Spleen (tissue), 11 donors: ENCODE results near the gene CSTPP1. TPM values are rescaled to one million over a fixed set of nuclear protein-coding genes. Genes with fewer than 3 reads are reported as not detected.

ENCODE experiments used
- DNase-seq: peaks from one replicate; pipeline ENCODE4 v3.0.0-alpha.2; 2020
- H3K27ac ChIP-seq, 8 donors: fragments of 200-600 bp; sonication (generic) in 7 of 8; 1 replicate in 4 of 8; 2 replicates in 4 of 8; pipeline versions ENCODE4 v1.5.0 to v1.8.0; 2016 to 2021; ENCODE audit warnings: inconsistent platforms in 4 of 8, mild to moderate bottlenecking in 4 of 8, moderate library complexity in 1 of 8
- H3K27me3 ChIP-seq, 7 donors: fragments of 200-600 bp; sonication (generic) in 6 of 7; replicated peaks in 1 of 7; 1 replicate in 4 of 7; 2 replicates in 3 of 7; pipeline versions ENCODE4 v1.5.0 to v1.8.0; 2016 to 2021; ENCODE audit warnings: inconsistent platforms in 3 of 7, mild to moderate bottlenecking in 1 of 7
- H3K36me3 ChIP-seq, 6 donors: fragments of 200-600 bp; sonication (generic) in 5 of 6; 1 replicate in 4 of 6; 2 replicates in 2 of 6; pipeline versions ENCODE4 v1.5.0 to v1.8.0; 2016 to 2021; ENCODE audit warnings: inconsistent platforms in 2 of 6
- H3K4me1 ChIP-seq, 6 donors: fragments of 200-600 bp; sonication (generic) in 5 of 6; 1 replicate in 3 of 6; 2 replicates in 3 of 6; pipeline versions ENCODE4 v1.5.0 to v1.8.0; 2016 to 2021; ENCODE audit warnings: inconsistent platforms in 3 of 6
- H3K4me3 ChIP-seq, 8 donors: fragments of 200-600 bp; sonication (generic) in 7 of 8; 1 replicate in 4 of 8; 2 replicates in 4 of 8; pipeline versions ENCODE4 v1.5.0 to v1.8.0; 2016 to 2021; ENCODE audit warnings: inconsistent platforms in 4 of 8, mild to moderate bottlenecking in 4 of 8, moderate library complexity in 2 of 8
- H3K9me3 ChIP-seq, 8 donors: fragments of 200-600 bp; sonication (generic) in 7 of 8; 1 replicate in 4 of 8; 2 replicates in 4 of 8; pipeline versions ENCODE4 v1.5.0 to v1.8.0; 2016 to 2021; ENCODE audit warnings: inconsistent platforms in 4 of 8
- CTCF ChIP-seq, 11 experiments: fragments of 200-600 bp in 7 of 11; fragments of 450-650 bp in 4 of 11; sonication (generic) in 4 of 11; IDR thresholded peaks in 8 of 11; conservative IDR thresholded peaks in 3 of 11; 1 replicate in 7 of 11; 2 replicates in 4 of 11; pipeline versions ENCODE4 v1.4.0 to v1.8.0; 2016 to 2021; ENCODE audit warnings: antibody characterized with exemption in 11 of 11, inconsistent platforms in 4 of 11, mild to moderate bottlenecking in 1 of 11
- POLR2A ChIP-seq, 3 donors: fragments of 450-650 bp; IDR thresholded peaks; one replicate each; pipeline ENCODE4 v1.5.1; 2017; ENCODE audit warnings: antibody characterized with exemption in 3 of 3, mild to moderate bottlenecking in 1 of 3
- POLR2AphosphoS5 ChIP-seq, 3 donors: sonication (generic); formaldehyde crosslinking; IDR thresholded peaks; one replicate each; pipeline ENCODE4 v1.5.1; 2017; ENCODE audit warnings: antibody characterized with exemption in 3 of 3
- WGBS, 5 donors: extraction: QIAGEN DNeasy Blood & Tissue Kit in 3 of 5; methylation state at CpG; one replicate each; pipeline versions ENCODE4 v1.1.5 to v1.1.7; 2013 to 2018; 5-methylcytosine and 5-hydroxymethylcytosine counted together
- intact Hi-C: fragments of 100-400 bp; cut with DNase I; formaldehyde crosslinking; loops from one replicate; pipeline ENCODE4 v1.15.0; 2023; ENCODE audit warnings: low total_unique reads
- polyA plus RNA-seq, 3 donors: library from polyadenylated mRNA; stranded (reverse); fragments of 200-250 nt; gene quantifications; one replicate each; pipeline ENCODE4 v1.2.1, GENCODE V29; 2013
- total RNA-seq, 7 donors: library from RNA; depleted of rRNA in 3 of 7; stranded (reverse); fragments of >200 nt in 3 of 7; fragmentation: NEBNext Ultra II Directional in 4 of 7; extraction: Animal tissue kit (Norgen Biotek cat#: 25700) in 4 of 7; gene quantifications; one replicate each; pipeline versions ENCODE4 v1.1.0 to v1.2.1, GENCODE V29; 2016 to 2021
- donor health status: healthy with polysubstance abuse.
- donor health status: DM: no; HTN: no; CAD: no; lungs with moderate emphysema.
- donor health status: DM: no; HTN: no; CAD: no.
- donor health status: Bipolar disorder and iron deficiency.
- donor health status: healthy.
- donor health status: DM: no; HTN: no; CAD: no.
- donor health status: DM: yes; HTN: yes; CAD: no.

The CSTPP1 gene
- total and polyA plus RNA-seq, 10 donors = 8.6 to 23.0 (median 14.4) TPM

GRCh38 chr11:46930089-46930488 lies 6.5 kb upstream of the CSTPP1 start:
- Histone ChIP-seq H3K4me3 (no peak overlapping the region), H3K27me3 (peaks cover 0 to 13% (median 0%) of the 10 kb centered on the region in 7 donors), H3K36me3 (no peaks in the 10 kb centered on the region), H3K4me1 (no peaks in the 10 kb centered on the region), H3K27ac (no peak overlapping the region), H3K9me3 (no peaks in the 10 kb centered on the region)
- intact Hi-C loops = no loop called here
- no peak for TF ChIP-seq CTCF (IDR thresholded peaks at IDR 0.05 in 8 of 11, conservative IDR thresholded peaks at IDR 0.05 in 3 of 11)
- no peak for TF ChIP-seq POLR2AphosphoS5 (IDR thresholded peaks at IDR 0.05)
- TF ChIP-seq POLR2A (IDR thresholded peaks at IDR 0.05) = no peak
- 65 to 85% (median 81%) methylated on average over 1 of the region's 1 CpG for WGBS, 5 donors
- no peak for DNase-seq

GRCh38 chr11:46942172-46942571 lies 5.6 kb downstream of the CSTPP1 start:
- 94 to 97% (median 96%) methylated on average over 6 of the region's 6 CpGs for WGBS, 5 donors
- Histone ChIP-seq H3K9me3 (no peaks in the 10 kb centered on the region), H3K27ac (no peak overlapping the region)

GRCh38 chr11:46944356-46945075 lies 8.0 kb downstream of the CSTPP1 start:
- Histone ChIP-seq H3K9me3 (no peaks in the 10 kb centered on the region), H3K4me3 (no peak overlapping the region), H3K27me3 (no peaks in the 10 kb centered on the region), H3K36me3 (peaks cover 0 to 15% (median 0%) of the 10 kb centered on the region in 6 donors), H3K4me1 (no peaks in the 10 kb centered on the region), H3K27ac (no peak overlapping the region)
- no peak for DNase-seq
- intact Hi-C loops = no loop called here
- TF ChIP-seq CTCF (IDR thresholded peaks at IDR 0.05 in 8 of 11, conservative IDR thresholded peaks at IDR 0.05 in 3 of 11) = no peak
- no peak for TF ChIP-seq POLR2AphosphoS5 (IDR thresholded peaks at IDR 0.05)
- 77 to 90% (median 88%) methylated on average over 4 of the region's 4 CpGs for WGBS, 5 donors

More at GRCh38 chr11:46942172-46942571, 5.6 kb downstream of the CSTPP1 start:
- DNase-seq = no peak
- Histone ChIP-seq H3K27me3 (no peaks in the 10 kb centered on the region), H3K4me3 (no peak overlapping the region), H3K4me1 (peaks cover 0 to 5% (median 4%) of the 10 kb centered on the region in 6 donors), H3K36me3 (peaks cover 0 to 11% (median 0%) of the 10 kb centered on the region in 6 donors)
- TF ChIP-seq POLR2A (IDR thresholded peaks at IDR 0.05) = no peak
- TF ChIP-seq POLR2AphosphoS5 (IDR thresholded peaks at IDR 0.05) = no peak
- no peak for TF ChIP-seq CTCF (IDR thresholded peaks at IDR 0.05 in 8 of 11, conservative IDR thresholded peaks at IDR 0.05 in 3 of 11)
- intact Hi-C loops = no loop called here

GRCh38 chr11:46947399-46948077 lies 11.0 kb downstream of the CSTPP1 start:
- H3K4me1 ChIP-seq = no peaks in the 10 kb centered on the region
- intact Hi-C loops = no loop called here
- DNase-seq = no peak
- TF ChIP-seq CTCF (IDR thresholded peaks at IDR 0.05 in 8 of 11, conservative IDR thresholded peaks at IDR 0.05 in 3 of 11) = no peak
- TF ChIP-seq POLR2AphosphoS5 (IDR thresholded peaks at IDR 0.05) = no peak
- no peak for TF ChIP-seq POLR2A (IDR thresholded peaks at IDR 0.05)
- 70 to 92% (median 86%) methylated on average over 3 of the region's 3 CpGs for WGBS, 5 donors
- no peak overlapping the region for H3K27ac ChIP-seq
- no peak overlapping the region for H3K4me3 ChIP-seq
- H3K9me3 ChIP-seq = no peaks in the 10 kb centered on the region
- H3K27me3 ChIP-seq = no peaks in the 10 kb centered on the region
- H3K36me3 ChIP-seq = peaks cover 0 to 14% (median 0%) of the 10 kb centered on the region in 6 donors
